ENCODE measurements around the gene RPL23. TPM values are rescaled to one million over a fixed set of nuclear protein-coding genes. Genes with fewer than 3 reads are reported as not detected.

RPL23 gene
- total and polyA plus RNA-seq, 9 of the 15 experiments (the other 6 are each of a cell fraction or from before 2014, with no cell fraction given), result 1,745 to 3,667 (median 3,096) TPM

GRCh38 chr17:38900978-38901656 is 47.6 kb upstream of the RPL23 start (continued):
- TF ChIP-seq FOXK2 (conservative IDR thresholded peaks at IDR 0.05 in 1 of 2, IDR thresholded peaks at IDR 0.05 in 1 of 2; ENCODE audit: low read depth in 2 of 2) (no peak), ADNP (tag; IDR thresholded peaks at IDR 0.05) (peak; percentile 50; the same call in 1 of the 2 replicates), HEY1 (CRISPR knock-in tag; IDR thresholded peaks at IDR 0.05; ENCODE audit: borderline replicate concordance) (no peak), POLR3G (IDR thresholded peaks at IDR 0.05; ENCODE audit: extremely low read depth, insufficient read length, insufficient replicate concordance) (no peak), CTCF (IDR thresholded peaks at IDR 0.05 in 2 of 3, conservative IDR thresholded peaks at IDR 0.05 in 1 of 3; ENCODE audit: insufficient read depth in 2 of 3, low read depth in 1 of 3, low read length in 3 of 3) (no peak), NCOA1 (IDR thresholded peaks at IDR 0.05; ENCODE audit: low read depth) (no peak), DDX20 (tag; IDR thresholded peaks at IDR 0.05; ENCODE audit: low read depth) (no peak), CBX5 (IDR thresholded peaks at IDR 0.05; ENCODE audit: borderline replicate concordance, low read depth) (no peak), TSC22D4 (tag; IDR thresholded peaks at IDR 0.05) (no peak), ESRRA (IDR thresholded peaks at IDR 0.05; ENCODE audit: borderline replicate concordance, low read depth) (peak; percentile 55; the same call in 1 of the 2 replicates), FOXA1 (IDR thresholded peaks at IDR 0.05; ENCODE audit: borderline replicate concordance) (no peak), ZNF431 (CRISPR knock-in tag; IDR thresholded peaks at IDR 0.05) (no peak), ASH1L (IDR thresholded peaks at IDR 0.05; ENCODE audit: borderline replicate concordance, low read depth, partially characterized antibody) (no peak), BRD4 (IDR thresholded peaks at IDR 0.05) (no peak), ATF2 (CRISPR knock-in tag; IDR thresholded peaks at IDR 0.05) (no peak), CREM (IDR thresholded peaks at IDR 0.05; ENCODE audit: low read depth) (peak; percentile 43; the same call in 1 of the 2 replicates), NR0B1 (IDR thresholded peaks at IDR 0.05; ENCODE audit: partially characterized antibody) (no peak), PRDM10 (IDR thresholded peaks at IDR 0.05; ENCODE audit: partially characterized antibody) (no peak), SRSF3 (IDR thresholded peaks at IDR 0.05; ENCODE audit: insufficient read depth, low read length) (no peak), SMARCE1 (IDR thresholded peaks at IDR 0.05) (peak; percentile 76)
